GM12872 (cell line): ENCODE measurements around the gene MSMP.

Experiments used
- CTCF ChIP-seq: IDR thresholded peaks from 3 replicates; pipeline ENCODE4 v1.5.1; 2011; ENCODE audit warnings: low read depth, mild to moderate bottlenecking, low read length, moderate library complexity; ENCODE audit not compliant: insufficient read depth

MSMP gene

GRCh38 chr9:35740243-35740642, 13.8 kb downstream of the MSMP start:
- no peak for TF ChIP-seq CTCF

GRCh38 chr9:35738924-35739323, 15.2 kb downstream of the MSMP start:
- no peak for TF ChIP-seq CTCF

- TF ChIP-seq CTCF, result no peak
Observed at GRCh38 chr9:35738186-35738585, 15.9 kb downstream of the MSMP start.

GRCh38 chr9:35737143-35737542, 16.9 kb downstream of the MSMP start:
- no peak for TF ChIP-seq CTCF

- peak; percentile 93 for TF ChIP-seq CTCF
Observed at GRCh38 chr9:35736201-35736633, 17.9 kb downstream of the MSMP start.

GRCh38 chr9:35734096-35734495, 20.0 kb downstream of the MSMP start:
- TF ChIP-seq CTCF, result no peak

GRCh38 chr9:35732800-35733541, 21.1 kb downstream of the MSMP start:
- 0 out of 3 replicates have a peak, but pooled peaks have one; percentile 21 for TF ChIP-seq CTCF
